ENCODE measurements around the gene NPEPPS.
"Not testable (repeated sequence)": the region's sequence is repeated elsewhere in the genome, so short reads cannot be mapped to it uniquely, and the experiment has no call there.

GRCh38 chr17:47522341-47522740 is 8.6 kb upstream of the NPEPPS start:
- TF ChIP-seq CTCF (IDR thresholded peaks at IDR 0.05; ENCODE audit: extremely low read depth in 1 of 2, insufficient read depth in 1 of 2, low read depth in 1 of 2, low read length in 2 of 2); POLR2AphosphoS5 (IDR thresholded peaks at IDR 0.05; ENCODE audit: insufficient read depth, low read depth, low read length); MYC (IDR thresholded peaks at IDR 0.05; ENCODE audit: low read depth, low read length); POLR2A (IDR thresholded peaks at IDR 0.05; ENCODE audit: low read depth, low read length); EZH2 (IDR thresholded peaks at IDR 0.05; ENCODE audit: borderline replicate concordance, low read depth, low read length, severe bottlenecking); GATA2 (IDR thresholded peaks at IDR 0.05; ENCODE audit: insufficient read depth, insufficient read length, low read depth, low read length); FOS (IDR thresholded peaks at IDR 0.05; ENCODE audit: borderline replicate concordance, insufficient read depth, low read length); JUN (IDR thresholded peaks at IDR 0.05; ENCODE audit: borderline replicate concordance, insufficient read depth, insufficient read length, low read depth): not testable (repeated sequence)
- TF ChIP-seq, protein P1, sequence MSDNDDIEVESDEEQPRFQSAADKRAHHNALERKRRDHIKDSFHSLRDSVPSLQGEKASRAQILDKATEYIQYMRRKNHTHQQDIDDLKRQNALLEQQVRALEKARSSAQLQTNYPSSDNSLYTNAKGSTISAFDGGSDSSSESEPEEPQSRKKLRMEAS (IDR thresholded peaks at IDR 0.05; ENCODE audit: insufficient read depth, insufficient read length): not testable (repeated sequence)

Data from endothelial cell of umbilical vein (primary cell).